ENCODE data around the gene NEU3.
"Not testable (repeated sequence)": the region's sequence is repeated elsewhere in the genome, so short reads cannot be mapped to it uniquely, and the experiment has no call there.

NEU3 gene

DNA sequence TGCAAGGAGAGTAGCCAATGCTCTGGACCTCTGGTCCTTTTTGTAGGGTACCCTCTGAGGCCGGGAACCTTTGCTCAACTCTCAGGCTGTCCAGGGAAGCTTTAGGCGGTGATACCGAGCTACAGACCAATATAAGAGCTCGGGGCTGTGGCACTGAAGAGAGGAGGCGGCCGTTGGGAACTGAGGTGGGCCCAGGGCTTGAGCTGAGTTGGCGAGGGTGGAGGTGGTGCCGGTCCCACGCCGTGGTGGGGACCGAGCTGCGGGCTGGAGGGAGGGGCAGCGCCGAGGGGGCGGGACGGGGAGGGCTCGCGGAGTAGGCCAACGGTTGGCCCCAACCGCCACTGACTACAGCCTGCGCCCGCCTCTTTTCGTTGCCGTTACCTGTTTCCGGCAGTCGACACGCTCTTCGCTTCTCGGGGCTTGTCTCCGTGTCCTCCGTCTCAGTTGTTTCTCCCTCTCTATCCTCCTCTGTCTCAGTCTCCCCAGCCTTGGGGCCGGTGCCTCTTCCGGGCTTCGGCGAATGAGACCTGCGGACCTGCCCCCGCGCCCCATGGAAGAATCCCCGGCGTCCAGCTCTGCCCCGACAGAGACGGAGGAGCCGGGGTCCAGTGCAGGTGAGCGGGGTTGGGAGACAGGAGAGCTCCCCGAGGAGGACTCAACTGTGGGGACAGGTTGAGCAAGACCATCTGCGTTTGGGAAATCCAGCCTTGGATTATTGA is at the start of gene NEU3:
NEU3 (plus strand) TSS at position 393 of the 719 bp plus-strand sequence; CDS start at position 521, 128 bp downstream.
- peak; percentile 80 to 86 for DNase-seq

DNA sequence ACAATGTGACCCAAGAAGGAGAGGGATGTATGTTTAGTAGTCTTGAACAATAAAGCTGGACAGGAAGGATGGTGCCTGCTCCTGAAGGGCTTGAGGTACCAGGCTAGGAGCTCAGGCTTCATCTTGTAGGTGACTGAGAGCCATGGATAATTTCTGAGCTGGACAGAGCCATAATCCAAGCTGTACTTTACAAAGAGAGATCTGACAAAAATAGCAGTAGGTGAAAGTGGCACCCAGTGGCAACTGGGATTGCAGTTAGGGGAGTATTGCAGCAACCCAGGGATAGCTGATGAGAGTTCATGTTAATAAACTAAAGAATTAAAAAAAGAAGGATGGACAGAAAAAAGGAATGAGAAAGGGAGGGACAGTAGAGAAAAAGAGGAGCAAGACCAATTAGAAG is 47.2 kb upstream of the NEU3 start:
- DNase-seq: no peak

- no peak for DNase-seq
These were observed 46.5 kb upstream of the NEU3 start for GRCh38 chr11:74942073-74942759.

GRCh38 chr11:74948546-74948897 is 40.2 kb upstream of the NEU3 start:
- DNase-seq: no peak

- DNase-seq: peak; percentile 96 to 98
These were observed 39.6 kb upstream of the NEU3 start, which contains the start of the genes SPCS2 and XRRA1 for GRCh38 chr11:74948898-74949752. TSS of gene SPCS2 (plus strand) at chr11:74949266. CDS start at chr11:74949286, 20 bp downstream. TSS of gene XRRA1 (minus strand) at chr11:74949091. CDS start at chr11:74940878, 8,213 bp downstream.

DNA sequence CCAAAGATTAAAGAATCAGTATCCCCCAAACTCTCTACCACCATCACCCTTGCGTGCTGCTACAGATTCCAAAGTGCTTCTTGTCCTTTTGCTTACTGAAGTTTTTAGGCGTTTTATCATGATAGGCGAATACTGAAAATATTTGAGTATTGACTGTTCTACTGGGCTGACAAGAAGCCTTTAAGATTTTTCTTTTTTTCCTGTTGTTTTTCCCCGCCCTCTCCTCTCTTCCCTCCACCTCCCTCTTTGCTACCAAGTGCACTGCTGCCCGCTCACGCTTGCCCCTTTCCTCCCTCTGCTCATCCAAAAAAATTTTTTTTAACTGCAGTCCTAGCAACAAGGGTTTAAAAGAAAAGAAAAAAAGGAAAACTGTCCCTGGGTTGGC is 39.0 kb upstream of the NEU3 start:
- DNase-seq: no peak

DNA sequence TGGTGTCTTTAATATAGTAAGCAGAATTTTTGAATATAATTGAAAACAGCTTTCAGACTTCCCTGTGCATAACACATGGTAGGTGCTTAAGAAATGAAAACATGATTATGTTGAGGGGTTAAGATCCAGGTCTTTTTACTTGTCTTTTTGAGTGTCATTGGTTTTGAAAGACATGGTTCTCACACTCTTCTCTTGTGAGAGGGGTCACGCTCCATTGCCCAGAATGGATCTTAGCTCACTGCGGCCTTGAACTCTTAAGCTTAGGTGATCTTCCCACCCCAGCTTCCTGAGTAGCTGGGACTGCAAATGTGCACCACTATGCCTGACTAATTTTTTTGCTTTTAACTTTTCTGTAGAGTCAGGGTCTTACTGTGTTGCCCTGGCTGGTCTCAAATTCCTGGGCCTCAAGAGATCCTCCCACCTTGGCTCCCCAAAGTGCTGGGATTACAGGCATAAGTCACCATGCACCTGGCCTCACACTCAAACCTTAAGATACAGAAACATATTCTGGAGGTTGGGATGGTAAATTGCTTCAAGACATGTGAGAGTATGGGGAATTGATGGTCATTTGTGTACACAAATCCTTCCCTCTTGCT is 38.3 kb upstream of the NEU3 start:
- DNase-seq: no peak

DNA sequence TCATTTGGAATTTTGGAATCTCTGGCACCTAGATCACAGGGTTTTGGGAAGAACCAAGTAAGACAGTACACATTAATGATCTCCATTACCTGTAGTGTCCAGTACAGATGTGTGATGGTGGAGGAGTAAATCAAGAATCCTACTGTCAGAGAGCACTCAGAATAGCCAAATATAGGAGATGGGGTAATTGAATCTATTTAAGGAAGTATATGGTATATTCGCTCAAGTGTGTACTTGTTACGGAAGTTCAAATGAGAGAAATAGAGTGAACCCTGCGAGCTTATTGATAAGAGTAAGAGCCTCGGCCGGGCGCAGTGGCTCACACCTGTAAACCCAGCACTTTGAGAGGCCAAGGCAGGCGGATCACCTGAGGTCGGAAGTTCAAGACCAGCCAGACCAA is 37.5 kb upstream of the NEU3 start:
- no peak for DNase-seq

DNA sequence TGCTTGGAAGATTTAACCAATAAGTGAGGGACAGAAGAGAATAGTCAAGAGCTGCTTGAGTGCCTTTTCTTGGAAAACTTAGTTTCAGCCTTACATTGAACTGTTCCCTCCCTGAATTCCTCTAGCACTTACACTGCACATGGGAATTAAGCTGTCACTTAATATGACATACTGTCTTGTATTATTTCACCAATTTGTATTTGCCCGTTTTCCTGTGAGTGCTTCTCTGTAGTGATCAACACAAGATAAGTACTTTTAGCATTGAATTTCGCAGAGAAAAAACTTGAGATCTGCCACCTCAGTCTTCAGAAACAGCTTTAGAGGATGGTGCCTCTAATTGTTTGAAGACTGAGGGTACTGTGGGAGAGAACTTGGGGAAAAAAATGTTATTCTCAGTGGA is 36.0 kb upstream of the NEU3 start:
- no peak for DNase-seq

- DNase-seq: no peak
These were observed 35.3 kb upstream of the NEU3 start for GRCh38 chr11:74953451-74953850.

DNA sequence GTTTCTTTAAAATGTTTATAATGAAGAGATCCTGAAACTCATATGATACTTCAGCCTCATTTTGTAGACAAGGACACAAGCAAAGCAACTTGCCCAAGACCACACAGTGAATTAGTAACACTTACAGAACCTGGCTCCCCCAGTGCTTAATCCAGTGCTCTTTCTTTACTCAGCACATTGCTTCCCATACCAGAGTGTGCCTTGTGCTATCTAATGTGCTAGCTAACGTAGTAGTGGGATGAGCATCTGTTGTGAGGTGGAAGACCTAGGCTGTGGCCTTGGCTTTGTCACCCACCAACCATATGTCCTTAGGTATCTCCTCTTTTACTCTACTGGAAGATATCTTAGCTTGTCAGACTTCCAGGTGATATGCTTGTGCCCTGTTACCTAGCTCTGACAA is 34.5 kb upstream of the NEU3 start:
- no peak for DNase-seq

GRCh38 chr11:74956397-74957015 is 32.2 kb upstream of the NEU3 start:
- no peak for DNase-seq

DNA sequence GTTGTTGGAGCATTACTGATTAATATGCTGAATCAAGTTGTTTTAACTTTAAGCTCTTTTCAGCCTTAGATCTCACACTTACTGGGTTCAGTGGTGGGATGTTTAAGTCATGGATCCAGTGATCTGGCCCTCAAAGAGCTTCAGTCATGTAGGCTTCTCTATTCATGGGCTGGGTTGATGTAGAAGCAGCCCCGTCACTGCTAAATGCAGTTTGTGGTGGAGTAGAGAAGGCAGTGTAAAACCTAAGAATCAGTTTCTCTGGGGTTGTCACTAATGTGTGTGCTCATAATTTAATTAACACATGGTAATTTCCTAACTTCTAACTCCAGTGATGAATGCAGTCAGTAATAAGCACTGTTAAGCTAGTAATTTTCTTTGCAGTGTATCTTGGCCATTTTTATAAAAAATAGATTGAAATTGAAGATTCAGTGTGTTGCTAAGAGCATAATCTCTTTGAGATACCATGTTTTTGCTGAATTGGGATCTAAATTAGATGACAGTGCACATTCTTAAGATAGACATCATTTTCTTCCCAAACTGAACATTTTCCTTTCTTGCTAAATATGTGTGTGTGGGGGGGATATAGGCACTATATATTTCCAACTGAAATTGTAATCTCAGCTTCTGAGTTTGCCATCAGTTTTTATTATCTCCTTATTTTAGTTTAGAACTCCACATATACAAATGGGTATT is 30.6 kb upstream of the NEU3 start:
- no peak for DNase-seq

- not testable (repeated sequence) for DNase-seq
These were observed 28.6 kb upstream of the NEU3 start for GRCh38 chr11:74960128-74960527.

GRCh38 chr11:74966651-74967050 is 22.1 kb upstream of the NEU3 start:
- no peak for DNase-seq

GRCh38 chr11:74970852-74971395 is 17.8 kb upstream of the NEU3 start:
- DNase-seq: no peak

DNA sequence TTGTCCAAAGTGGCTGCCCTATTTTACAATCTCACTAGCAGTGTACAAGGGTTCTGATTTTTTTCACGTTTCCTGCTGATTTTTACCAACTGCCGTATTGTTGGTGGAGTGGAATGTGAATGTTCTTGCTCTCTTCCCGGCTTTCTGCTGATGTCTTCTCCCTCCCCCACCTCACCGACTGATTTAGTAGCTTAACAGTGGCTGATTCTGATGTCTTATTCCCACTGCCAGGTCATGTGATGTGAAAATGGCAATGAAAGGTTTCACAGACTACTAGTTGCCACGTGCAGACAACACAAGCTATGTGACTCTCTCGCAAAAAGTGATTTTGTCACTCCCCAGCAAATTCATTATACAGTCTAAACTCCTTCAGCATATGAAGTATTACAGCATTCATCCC is 17.3 kb upstream of the NEU3 start:
- no peak for DNase-seq

- no peak for DNase-seq
These were observed 10.7 kb upstream of the NEU3 start for GRCh38 chr11:74978041-74978440.

DNA sequence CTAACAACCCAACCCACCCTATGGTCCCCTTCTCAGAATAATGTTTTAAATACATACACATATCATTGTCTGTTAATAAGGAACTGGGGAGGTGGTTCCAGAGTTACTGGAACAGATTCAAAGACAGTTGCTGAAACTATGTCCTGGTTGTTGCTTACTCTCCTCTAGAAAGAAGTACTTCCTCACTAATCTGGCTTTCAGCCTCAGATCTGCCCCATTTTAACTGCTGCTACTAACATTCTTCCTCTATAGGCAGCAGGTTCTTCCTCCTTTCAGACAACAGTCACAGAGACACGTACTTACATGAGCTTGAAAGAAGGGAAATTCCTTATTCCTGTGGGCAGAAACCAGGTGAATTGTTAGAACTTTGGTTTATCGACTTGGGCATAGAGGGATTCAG is 8.1 kb upstream of the NEU3 start:
- no peak for DNase-seq

DNA sequence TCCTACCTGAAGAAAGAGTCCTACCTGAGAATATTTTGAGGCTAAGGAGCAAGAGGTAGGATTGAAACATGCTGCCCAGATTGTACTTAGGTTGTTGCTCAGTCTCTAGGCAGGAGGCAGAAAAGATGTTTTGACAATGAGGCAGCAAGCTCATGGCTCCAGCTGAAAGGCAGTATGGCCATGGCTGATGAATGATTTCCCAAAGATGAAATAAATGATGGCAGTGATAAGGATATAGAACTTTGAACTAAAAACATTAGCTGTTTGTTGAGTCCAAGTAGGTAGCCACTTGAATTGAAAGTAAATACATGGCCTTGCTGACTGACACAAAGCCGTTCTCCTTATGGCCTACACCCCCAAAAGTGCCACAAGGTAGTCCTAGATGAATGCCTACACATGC is 6.8 kb upstream of the NEU3 start:
- DNase-seq: no peak

- no peak for DNase-seq
These were observed 4.7 kb upstream of the NEU3 start for GRCh38 chr11:74984070-74984469.

- no peak for DNase-seq
These were observed 4.0 kb upstream of the NEU3 start for GRCh38 chr11:74984730-74985129.

Measured in NCI-H2081 (cell line).